Lower leg skin (tissue), 4 donors: ENCODE results near the gene PRKAR1B. TPM values are rescaled to one million over a fixed set of nuclear protein-coding genes. Genes with fewer than 3 reads are reported as not detected.

Experiments used
- DNase-seq, 2 donors: peaks; one replicate each; pipeline ENCODE4 v3.0.0-alpha.2; 2019; ENCODE audit warnings: low spot score in 2 of 2
- H3K4me3 ChIP-seq: fragments of 200-600 bp; sonication (generic); 2 replicates; pipeline ENCODE4 v1.5.1; 2017; ENCODE audit warnings: mild to moderate bottlenecking, low read depth; ENCODE audit not compliant: poor library complexity, severe bottlenecking
- POLR2A ChIP-seq, 2 donors: fragments of 450-650 bp; IDR thresholded peaks; one replicate each; pipeline ENCODE4 v1.6.1; 2016 to 2017; ENCODE audit warnings: antibody characterized with exemption in 2 of 2, mild to moderate bottlenecking in 1 of 2, moderate library complexity in 1 of 2
- WGBS, 2 donors: methylation state at CpG; one replicate each; pipeline ENCODE4 v1.1.5; 2018; 5-methylcytosine and 5-hydroxymethylcytosine counted together
- intact Hi-C: fragments of 100-400 bp; cut with DNase I; formaldehyde crosslinking; loops from one replicate; pipeline ENCODE4 v1.15.0; 2023; ENCODE audit warnings: low total_unique reads
- total RNA-seq, 4 donors: library from RNA; depleted of rRNA; stranded (reverse); fragments of >200 nt; gene quantifications; one replicate each; pipeline ENCODE4 v1.1.0, GENCODE V29; 2016
- TF ChIP-seq, protein P1 (sequence below), 3 donors: fragments of 450-650 bp; IDR thresholded peaks; one replicate each; pipeline ENCODE4 v1.5.1; 2016; ENCODE audit warnings: antibody characterized with exemption in 3 of 3, mild to moderate bottlenecking in 3 of 3, moderate library complexity in 2 of 3

Gene PRKAR1B
- total RNA-seq, 4 donors from 2014 or later, result 7.8 to 16.9 (median 15.0) TPM

DNA sequence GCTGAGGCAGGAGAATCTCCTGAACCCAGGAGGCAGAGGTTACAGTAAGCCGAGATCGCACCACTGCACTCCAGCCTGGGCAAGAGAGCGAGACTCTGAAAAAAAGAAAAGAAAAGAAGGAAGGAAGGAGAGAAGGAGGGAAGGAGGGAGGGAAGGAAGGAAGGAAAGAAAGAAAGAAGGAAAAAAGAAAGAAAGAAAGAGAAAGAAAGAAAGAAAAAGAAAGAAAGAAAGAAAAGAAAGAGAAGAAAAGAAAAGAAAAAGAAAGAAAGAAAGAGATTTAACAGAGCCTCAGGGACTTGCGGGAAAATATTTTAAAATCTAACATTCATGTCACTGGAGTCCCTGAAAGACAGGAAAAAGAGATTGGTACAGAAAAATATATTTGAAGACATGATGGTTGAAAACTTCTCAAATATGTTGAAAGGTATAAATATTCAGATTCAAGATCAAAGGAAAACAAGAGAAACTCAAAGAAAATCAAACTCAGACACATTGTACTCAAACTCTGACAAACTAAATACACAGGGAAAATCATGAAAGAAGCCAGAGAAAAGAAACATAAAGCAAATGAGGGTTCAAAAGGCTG lies 25.9 kb downstream of the PRKAR1B start:
- intact Hi-C loops, result no loop called here
- WGBS, 2 donors, result 85 to 86% methylated on average over 4 of the region's 4 CpGs
- no peak for DNase-seq
- TF ChIP-seq, protein P1, sequence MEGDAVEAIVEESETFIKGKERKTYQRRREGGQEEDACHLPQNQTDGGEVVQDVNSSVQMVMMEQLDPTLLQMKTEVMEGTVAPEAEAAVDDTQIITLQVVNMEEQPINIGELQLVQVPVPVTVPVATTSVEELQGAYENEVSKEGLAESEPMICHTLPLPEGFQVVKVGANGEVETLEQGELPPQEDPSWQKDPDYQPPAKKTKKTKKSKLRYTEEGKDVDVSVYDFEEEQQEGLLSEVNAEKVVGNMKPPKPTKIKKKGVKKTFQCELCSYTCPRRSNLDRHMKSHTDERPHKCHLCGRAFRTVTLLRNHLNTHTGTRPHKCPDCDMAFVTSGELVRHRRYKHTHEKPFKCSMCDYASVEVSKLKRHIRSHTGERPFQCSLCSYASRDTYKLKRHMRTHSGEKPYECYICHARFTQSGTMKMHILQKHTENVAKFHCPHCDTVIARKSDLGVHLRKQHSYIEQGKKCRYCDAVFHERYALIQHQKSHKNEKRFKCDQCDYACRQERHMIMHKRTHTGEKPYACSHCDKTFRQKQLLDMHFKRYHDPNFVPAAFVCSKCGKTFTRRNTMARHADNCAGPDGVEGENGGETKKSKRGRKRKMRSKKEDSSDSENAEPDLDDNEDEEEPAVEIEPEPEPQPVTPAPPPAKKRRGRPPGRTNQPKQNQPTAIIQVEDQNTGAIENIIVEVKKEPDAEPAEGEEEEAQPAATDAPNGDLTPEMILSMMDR (IDR thresholded peaks at IDR 0.05), result no peak
- no peak overlapping the region for H3K4me3 ChIP-seq

DNA sequence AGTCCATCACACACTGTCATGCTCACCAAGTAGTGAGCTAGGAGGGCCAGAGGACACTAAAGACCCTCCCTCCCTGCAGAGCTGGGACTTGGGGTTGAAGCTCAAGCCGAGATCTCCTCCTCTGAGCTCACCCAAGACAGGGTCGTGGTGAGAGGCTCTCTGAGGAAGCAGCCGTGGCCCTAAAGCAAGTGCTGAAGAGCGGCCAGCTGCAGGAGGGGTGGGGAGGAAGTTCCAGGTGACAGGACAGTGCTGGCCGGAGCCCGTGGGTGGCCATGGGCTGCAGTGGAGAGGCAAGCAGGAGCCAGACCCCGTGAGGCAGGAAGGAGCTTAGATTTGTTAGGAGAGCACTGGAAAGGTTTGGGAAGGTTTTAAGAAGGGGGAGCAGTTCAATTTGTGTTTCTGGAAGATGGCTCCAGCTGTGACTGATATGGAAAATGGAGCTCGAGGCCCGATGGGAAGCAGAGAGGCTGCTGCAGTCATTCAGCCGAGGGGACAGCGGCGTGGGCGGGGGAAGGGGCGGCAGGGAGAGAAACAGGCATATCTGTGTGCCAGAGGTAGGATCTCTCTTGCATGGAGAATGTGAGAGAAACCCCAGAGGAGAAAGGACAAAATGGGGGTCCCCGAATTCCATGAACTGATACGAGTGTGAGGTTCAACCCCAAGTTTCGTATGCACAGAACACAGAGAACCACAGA lies 27.5 kb downstream of the PRKAR1B start:
- WGBS, 2 donors, result 74 to 84% methylated on average over 17 of the region's 17 CpGs
- no peak overlapping the region for H3K4me3 ChIP-seq
- intact Hi-C loops, result no loop called here
- no peak for TF ChIP-seq POLR2A (IDR thresholded peaks at IDR 0.05)
- TF ChIP-seq, protein P1 (IDR thresholded peaks at IDR 0.05), result no peak
- DNase-seq, result peak in 1 of 2 donors; percentile 63

DNA sequence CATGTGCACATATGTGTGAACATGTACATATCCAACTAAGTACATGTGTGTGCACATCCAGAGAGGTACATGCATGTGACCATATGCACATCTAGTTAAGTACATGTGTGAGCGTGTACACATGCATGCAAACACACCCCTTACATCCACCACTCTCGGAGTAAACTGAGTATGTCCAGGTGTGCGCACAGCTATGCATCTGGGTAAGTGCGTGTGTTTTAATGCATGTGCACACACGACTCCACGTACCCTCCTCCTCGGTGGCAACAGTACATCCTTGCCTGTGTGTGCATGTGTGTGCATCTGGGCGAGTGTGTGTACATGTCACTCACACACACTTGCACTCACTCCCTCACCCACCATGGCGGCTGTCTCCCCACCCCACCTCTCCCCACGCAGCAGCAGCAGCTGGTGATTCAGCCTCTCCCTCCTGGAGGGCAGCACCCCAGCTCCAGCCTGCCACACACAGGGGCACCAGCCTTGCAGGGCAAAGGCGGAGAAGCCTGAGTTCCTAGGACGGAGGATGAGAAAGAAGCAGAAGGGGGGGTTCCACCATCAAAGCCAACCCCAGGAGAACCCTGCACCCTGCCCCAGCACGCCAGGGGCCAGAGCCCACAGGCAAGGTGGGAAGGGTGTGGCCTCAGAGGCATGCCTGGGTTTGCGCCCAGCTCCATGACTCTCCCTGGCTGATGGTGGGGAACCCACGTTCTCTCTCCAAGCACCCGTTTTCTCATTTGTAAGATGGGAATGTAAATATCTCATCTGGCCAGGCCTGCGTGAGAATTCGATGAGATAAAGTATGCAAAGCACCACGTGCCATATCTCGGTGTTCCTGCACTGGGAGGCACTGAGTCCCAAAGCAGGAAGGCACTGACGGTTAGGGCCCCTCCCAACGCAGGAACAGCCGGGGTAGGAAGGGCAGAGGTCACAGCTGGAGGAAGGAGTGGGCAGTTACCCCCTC lies 28.3 kb downstream of the PRKAR1B start:
- WGBS, 2 donors, result 53 to 59% methylated on average over 22 of the region's 23 CpGs
- H3K4me3 ChIP-seq, result no peak overlapping the region
- intact Hi-C loops, result no loop called here
- peak in 1 of 2 donors; percentile 81 for DNase-seq
- TF ChIP-seq, protein P1 (IDR thresholded peaks at IDR 0.05), result no peak
- TF ChIP-seq POLR2A (IDR thresholded peaks at IDR 0.05), result no peak

DNA sequence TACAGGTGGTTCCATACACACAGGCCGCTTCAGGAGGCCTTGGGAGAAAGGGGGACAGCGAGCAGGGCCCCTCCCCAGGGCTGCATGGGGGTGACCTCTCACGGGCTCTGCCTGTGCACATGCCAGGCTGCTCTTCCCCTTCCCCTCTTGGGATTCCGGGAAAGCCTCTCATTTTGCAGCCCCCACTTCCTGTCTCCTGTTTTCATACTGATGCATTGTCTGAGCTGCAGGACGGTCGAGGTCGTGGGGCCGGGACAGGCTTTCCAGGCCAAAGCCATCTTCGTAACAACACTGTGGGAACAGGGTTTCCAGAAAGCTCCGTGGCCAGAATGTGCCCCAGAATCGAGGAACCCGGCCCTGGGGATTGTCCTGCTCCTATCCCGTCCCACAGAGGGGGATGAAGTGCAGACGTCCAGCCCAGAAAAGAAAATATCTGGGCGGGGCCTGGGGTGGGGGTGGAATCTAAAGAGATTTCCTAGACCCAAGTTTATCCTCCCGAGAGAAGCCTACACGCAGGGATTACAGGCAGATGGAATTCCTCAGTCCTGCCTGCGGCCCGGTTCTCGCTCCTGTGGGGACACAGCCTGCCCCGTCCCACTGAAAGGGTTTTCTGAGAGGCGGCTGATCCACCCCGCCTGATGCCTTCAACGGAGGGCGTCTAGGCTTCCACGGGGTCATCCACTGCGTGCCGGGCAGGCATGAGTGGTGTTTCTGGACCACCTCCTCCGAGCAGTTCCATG lies 30.1 kb downstream of the PRKAR1B start:
- 79 to 87% methylated on average over 29 of the region's 29 CpGs for WGBS, 2 donors

DNA sequence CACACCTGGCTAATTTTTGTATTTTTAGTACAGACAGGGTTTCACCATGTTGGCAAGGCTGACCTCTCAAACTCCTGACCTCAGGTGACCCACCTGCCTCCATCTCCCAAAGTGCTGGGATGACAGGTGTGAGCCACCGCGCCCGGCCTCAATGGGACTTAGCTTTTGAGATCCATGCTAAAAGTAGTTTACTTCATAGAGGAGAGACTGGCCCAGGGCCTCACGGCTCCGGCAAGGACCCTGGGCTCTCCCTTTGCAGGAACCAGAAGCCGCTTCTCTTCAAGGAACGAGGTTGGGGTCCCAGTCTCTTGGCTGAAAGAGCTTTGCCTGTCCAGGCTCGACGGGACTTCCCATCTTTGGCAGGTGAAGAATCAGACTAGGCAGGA lies 30.7 kb downstream of the PRKAR1B start:
- intact Hi-C loops, result no loop called here
- DNase-seq, result peak in 1 of 2 donors; percentile 79
- TF ChIP-seq, protein P1 (IDR thresholded peaks at IDR 0.05), result no peak
- TF ChIP-seq POLR2A (IDR thresholded peaks at IDR 0.05), result no peak
- WGBS, 2 donors, result 86 to 88% methylated on average over 8 to 9 of the region's 9 CpGs
- no peak overlapping the region for H3K4me3 ChIP-seq

More for the DNA sequence above, 30.1 kb downstream of the PRKAR1B start:
- intact Hi-C loops, result no loop called here
- no peak overlapping the region for H3K4me3 ChIP-seq
- peak in 1 of 2 donors; percentile 72 for DNase-seq
- TF ChIP-seq, protein P1 (IDR thresholded peaks at IDR 0.05), result no peak
- TF ChIP-seq POLR2A (IDR thresholded peaks at IDR 0.05), result no peak
